Activated CD4-positive, alpha-beta T cell treated with anti-CD3 and anti-CD28 coated beads, Interleukin-10, Interleukin-2, amounts not matched to agents 100 ng/mL and 50 ng/mL, durations not matched to agents 16 hours and 8 hours (primary cell): ENCODE data around the gene RALGAPA2.
"Not testable (repeated sequence)": the region's sequence is repeated elsewhere in the genome, so short reads cannot be mapped to it uniquely, and the experiment has no call there.

Experiments
- DNase-seq: peaks from one replicate; pipeline ENCODE4 v3.0.0-alpha.2; 2020

Gene RALGAPA2

GRCh38 chr20:20567712-20568111 lies 144.7 kb downstream of the RALGAPA2 start:
- DNase-seq = no peak

- DNase-seq = no peak
Measured at GRCh38 chr20:20566516-20566915, 145.9 kb downstream of the RALGAPA2 start.

- DNase-seq = no peak
Measured at GRCh38 chr20:20564279-20564678, 148.2 kb downstream of the RALGAPA2 start.

GRCh38 chr20:20562507-20562906 lies 149.9 kb downstream of the RALGAPA2 start:
- DNase-seq = no peak

- DNase-seq = no peak
Measured at GRCh38 chr20:20561841-20562240, 150.6 kb downstream of the RALGAPA2 start.

- DNase-seq = no peak
Measured at GRCh38 chr20:20561172-20561571, 151.3 kb downstream of the RALGAPA2 start.

- DNase-seq = no peak
Measured at GRCh38 chr20:20557406-20557805, 155.0 kb downstream of the RALGAPA2 start.

GRCh38 chr20:20555838-20556237 lies 156.6 kb downstream of the RALGAPA2 start:
- DNase-seq = no peak

- no peak for DNase-seq
Measured at GRCh38 chr20:20554951-20555350, 157.5 kb downstream of the RALGAPA2 start.

- no peak for DNase-seq
Measured at GRCh38 chr20:20553541-20553940, 158.9 kb downstream of the RALGAPA2 start.

GRCh38 chr20:20552076-20552475 lies 160.4 kb downstream of the RALGAPA2 start:
- DNase-seq = no peak

GRCh38 chr20:20551409-20551808 lies 161.0 kb downstream of the RALGAPA2 start:
- no peak for DNase-seq

GRCh38 chr20:20549704-20550103 lies 162.7 kb downstream of the RALGAPA2 start:
- DNase-seq = no peak

GRCh38 chr20:20549267-20549612 lies 163.2 kb downstream of the RALGAPA2 start:
- no peak for DNase-seq

- DNase-seq = no peak
Measured at GRCh38 chr20:20548527-20549266, 163.7 kb downstream of the RALGAPA2 start.

GRCh38 chr20:20547876-20548266 lies 164.6 kb downstream of the RALGAPA2 start:
- no peak for DNase-seq

- peak; percentile 58 for DNase-seq
Measured at GRCh38 chr20:20547221-20547875, 165.1 kb downstream of the RALGAPA2 start.

- peak; percentile 43 for DNase-seq
Measured at GRCh38 chr20:20546402-20546801, 166.0 kb downstream of the RALGAPA2 start.

GRCh38 chr20:20543348-20543747 lies 169.1 kb downstream of the RALGAPA2 start:
- DNase-seq = not testable (repeated sequence)

- no peak for DNase-seq
Measured at GRCh38 chr20:20536240-20536933, 176.1 kb downstream of the RALGAPA2 start.

GRCh38 chr20:20535051-20535450 lies 177.4 kb downstream of the RALGAPA2 start:
- DNase-seq = no peak

- DNase-seq = no peak
Measured at GRCh38 chr20:20531283-20531682, 181.2 kb downstream of the RALGAPA2 start.

GRCh38 chr20:20530428-20531151 lies 181.9 kb downstream of the RALGAPA2 start:
- no peak for DNase-seq
